HG02840 (cell line): ENCODE results near the gene ACAP2.
"Not testable (repeated sequence)": the region's sequence is repeated elsewhere in the genome, so short reads cannot be mapped to it uniquely, and the experiment has no call there.

Experiments
- ATAC-seq: cut with Tn5 transposase; IDR thresholded peaks from one replicate; pipeline ENCODE4 v1.9.1; 2021; ENCODE audit warnings: mild to moderate bottlenecking, moderate library complexity, moderate number of reproducible peaks; ENCODE audit not compliant: unreplicated experiment, low FRiP score

Gene ACAP2

DNA sequence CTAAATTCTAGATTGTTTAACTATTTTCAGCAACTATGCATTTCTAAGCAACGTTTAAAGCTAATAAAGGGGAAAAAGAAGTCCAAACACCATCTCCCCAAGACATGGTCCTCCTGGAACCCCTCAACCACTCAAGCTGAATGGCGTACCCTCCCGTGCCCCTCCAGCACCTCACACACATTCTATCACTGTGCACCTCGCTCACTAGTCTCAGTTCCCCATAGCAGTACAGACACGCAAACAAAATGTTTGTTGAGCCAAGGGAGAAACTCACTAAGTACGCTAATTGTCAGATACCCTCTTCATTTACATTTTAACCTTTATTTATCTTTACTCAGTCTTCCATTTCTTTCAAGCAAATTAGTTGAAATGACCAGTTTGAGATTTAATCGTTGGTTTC is 48.8 kb downstream of the ACAP2 start:
- ATAC-seq: no peak

DNA sequence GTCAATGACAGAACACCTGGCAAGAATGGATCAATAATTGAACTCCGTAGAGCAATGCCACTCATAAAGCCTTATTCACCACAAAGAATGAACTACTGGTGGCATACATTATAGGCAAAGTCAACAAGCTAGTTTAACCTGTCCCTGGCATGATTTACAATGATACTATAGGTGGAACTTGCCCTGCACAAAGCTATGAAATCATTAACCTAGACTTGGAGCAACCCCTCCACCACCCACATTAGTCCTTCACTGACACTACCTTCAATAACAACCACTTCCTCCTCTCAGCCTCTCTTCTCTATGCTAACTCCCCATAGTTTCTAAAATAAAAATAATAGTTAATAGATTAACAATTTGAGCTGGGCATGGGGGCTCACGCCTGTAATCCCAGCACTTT is 54.4 kb downstream of the ACAP2 start:
- ATAC-seq: no peak

- ATAC-seq: no peak
Measured at GRCh38 chr3:195386739-195387138, 56.1 kb downstream of the ACAP2 start.

DNA sequence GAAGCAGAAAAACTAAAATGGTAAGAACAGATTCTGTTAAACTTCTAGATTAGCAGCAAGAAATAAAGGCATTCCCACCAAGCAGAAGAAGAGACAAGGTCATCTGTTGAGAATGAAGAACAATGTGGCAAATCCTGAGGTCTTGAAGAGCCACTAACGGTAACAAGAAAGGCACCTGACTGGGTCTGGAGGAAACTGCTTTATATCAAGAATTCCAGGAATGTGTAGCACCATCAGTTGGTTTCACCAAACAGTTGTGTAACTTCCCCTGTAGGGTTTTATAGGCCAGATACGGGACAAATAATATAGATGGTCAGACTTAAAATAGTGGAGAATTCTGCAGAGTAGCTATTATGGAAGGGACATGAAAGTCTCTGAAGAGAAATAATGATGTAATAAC is 57.3 kb downstream of the ACAP2 start:
- no peak for ATAC-seq

DNA sequence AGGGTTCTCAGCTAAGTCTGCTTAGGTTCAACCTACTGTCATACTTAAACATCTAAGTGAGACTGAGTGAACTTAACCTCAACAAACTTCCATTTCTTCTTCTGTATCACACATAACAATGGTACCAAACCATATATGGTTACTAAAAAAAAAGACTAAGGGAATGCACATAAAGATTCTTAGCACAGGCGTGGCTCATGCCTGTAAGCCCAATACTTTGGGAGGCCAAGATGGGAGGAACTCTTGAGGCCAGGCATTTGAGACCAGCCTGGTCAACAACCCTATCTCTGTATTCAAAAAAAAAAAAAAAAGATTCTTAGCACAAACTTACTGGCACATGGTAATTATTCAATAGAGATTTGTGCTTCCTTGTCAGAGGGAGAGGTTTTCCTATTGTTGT is 57.9 kb downstream of the ACAP2 start:
- no peak for ATAC-seq

DNA sequence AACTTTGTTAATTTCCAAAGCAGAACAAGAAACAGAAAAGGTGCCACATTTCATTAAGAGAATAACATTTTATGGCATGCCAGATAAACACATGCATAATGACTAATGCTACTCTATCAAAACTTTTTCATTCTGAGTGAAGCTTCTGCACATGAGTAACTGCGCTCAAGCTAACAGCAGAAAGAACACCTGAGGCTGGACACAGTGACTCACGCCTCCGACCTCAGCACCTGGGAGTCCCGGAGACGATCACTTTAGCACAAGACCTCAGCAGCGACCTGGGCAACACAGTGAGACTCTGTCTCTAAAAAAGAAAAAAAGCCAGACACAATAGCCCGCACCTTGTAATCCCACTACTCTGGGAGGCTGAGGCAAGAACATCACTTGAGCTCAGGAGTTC is 70.6 kb downstream of the ACAP2 start:
- no peak for ATAC-seq

- ATAC-seq: no peak
Measured at GRCh38 chr3:195366200-195366925, 76.5 kb downstream of the ACAP2 start.

DNA sequence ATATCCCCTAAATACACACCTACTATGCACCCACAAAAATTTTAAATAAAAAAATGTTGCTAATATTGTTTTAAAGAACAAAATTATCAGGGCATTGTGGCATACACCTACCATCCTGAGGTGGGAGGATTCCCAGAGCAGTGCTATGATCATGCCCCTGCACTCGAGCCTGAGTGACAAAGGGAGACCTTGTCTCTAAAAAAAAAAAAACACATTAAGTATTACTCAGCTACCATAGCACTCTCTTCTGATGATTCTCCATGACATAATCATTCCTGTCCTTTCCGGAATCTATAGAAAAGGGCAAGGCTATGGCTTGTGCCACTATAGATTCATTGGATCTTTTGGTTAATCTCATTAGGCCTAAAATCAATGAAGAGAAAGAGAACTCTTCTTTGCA is 77.4 kb downstream of the ACAP2 start:
- no peak for ATAC-seq

DNA sequence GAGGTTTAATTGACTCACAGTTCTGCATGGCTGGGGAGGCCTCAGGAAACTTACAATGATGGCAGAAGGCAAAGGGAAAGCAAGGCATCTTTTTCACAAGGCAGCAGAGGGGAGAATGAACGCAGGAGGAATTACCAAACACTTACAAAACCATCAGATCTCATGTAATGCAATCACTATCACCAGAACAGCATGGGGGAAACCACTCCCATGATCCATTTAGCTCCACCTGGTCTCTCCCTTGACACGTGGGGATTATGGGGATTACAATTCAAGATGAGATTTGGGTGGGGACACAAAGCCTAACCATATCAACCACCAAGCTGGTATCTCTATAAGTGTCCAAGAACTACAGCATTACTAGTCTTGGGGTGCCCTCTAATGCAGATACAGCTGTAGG is 85.0 kb downstream of the ACAP2 start:
- ATAC-seq: not testable (repeated sequence)

DNA sequence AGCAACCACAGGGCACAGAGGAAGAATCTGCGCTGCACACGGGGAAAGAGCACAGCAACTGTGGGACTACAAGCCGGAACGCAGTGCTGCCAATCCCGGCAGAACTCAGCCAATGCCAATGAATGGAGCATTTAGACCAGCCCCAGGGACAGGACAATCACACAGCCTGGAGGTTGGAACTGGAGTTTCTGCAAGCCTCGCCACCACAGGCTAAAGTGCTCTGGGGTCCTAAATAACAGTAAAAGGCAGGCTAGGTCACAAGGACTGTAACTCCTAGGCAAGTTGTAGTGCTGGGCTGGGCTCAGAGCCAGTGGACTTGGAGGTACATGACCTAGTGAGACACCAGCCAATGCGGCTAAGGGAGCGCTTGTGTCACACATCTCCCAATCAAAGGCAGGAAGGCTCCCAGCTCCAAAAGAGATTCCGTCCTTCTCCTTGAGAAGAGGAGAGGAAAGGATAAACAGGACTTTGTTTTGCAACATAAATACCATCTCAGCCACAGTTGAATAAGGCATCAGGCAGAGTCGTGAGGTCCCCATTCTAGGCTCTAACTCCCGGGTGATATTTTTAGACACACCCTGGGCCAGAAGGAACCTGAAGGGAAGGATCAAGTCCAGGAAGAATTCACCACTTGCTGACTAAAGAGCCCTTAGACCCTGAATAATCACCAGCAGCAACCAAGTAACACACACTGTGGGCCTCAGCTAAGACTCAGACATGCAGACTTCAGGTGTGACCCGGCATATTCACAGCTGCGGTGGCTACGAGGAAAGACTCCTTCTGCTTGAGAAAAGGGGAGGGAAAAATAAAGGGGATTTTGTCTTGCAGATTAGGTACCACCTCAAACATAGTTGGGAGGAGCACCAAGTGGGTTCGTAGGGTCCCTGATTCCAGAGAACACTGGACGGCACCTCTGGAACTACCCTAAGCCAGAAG is 86.4 kb downstream of the ACAP2 start:
- no peak for ATAC-seq

GRCh38 chr3:195354009-195354408 is 88.8 kb downstream of the ACAP2 start:
- ATAC-seq: not testable (repeated sequence)

DNA sequence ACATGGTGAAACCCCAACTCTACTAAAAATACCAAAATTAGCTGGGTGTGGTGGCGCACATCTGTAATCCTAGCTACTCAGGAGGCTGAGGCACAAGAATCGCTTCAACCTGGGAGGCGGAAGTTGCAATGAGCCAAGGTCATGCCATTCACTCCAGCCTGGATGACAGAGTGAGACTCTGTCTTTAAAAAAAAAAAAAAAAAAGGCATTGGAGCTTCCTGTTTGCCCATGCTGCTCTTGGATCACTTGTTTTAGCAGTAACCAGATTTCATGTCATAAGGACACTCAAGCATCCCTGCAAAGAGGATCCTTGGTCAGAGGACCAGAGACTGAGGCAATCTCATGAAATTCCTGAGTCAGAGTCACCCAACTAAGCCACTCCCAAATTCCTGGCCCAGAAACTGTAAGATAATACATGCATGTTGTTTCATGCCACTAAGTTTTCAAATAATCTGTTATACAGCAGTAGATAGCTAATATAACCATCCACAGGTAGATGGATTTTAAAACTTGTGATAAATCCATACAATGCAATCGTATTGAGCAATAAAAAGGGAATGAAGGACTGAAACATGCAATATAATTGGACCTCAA is 89.8 kb downstream of the ACAP2 start:
- ATAC-seq: no peak

- ATAC-seq: no peak
Measured at GRCh38 chr3:195348426-195349115, 94.2 kb downstream of the ACAP2 start.

DNA sequence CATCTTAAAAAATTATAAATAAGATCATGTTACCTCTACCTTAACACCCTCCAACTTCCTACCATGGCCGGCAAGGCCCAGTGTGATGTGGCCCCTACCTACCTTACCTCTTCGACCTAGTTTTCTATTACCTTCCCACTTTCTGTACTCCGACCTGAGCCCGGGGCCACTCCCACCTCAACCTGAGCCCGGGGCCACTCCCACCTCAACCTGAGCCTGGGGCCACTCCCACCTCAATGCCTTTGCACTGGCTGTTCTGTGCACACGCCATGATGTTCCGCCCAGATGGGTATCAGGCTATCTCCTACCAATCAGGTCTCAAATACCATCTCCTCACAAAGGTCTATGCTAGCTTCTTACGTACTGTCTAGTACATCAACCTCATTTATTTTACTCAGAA is 105.1 kb downstream of the ACAP2 start:
- no peak for ATAC-seq

DNA sequence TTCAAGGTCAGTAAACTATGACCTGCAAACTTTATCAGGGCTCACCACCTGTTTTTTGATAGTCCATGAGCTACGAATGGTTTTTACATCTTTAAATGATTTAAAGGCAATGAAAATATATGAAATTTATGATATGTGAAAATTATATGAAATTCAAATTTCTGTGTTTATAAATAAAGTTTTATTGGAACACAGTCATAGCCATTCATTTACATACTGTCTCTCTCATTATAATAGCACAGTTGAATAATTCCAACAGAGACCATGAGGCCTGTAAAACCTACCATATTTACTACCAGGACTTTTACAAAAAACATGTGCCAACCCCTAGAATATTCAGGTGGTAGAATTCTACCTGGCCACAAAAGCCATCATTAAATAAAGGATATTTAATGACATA is 107.9 kb downstream of the ACAP2 start:
- no peak for ATAC-seq

DNA sequence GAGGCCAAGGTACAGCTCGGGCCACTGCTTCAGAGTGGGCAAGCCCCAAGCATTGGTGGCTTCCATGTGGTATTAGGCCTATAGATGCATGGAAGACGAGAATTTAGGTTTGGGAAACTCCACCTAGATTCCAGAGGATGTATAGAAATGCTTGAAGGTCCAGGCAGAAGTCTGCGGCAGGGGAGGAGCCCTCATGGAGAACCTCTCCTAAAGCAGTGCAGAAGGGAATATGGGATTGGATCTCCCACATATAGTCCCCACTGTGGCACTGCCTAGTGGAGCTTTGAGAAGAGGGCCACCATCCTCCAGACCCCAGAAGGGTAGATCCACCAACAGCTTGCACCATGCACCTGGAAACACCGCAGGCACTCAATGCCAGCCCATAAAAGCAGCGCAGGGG is 123.8 kb downstream of the ACAP2 start:
- ATAC-seq: no peak

DNA sequence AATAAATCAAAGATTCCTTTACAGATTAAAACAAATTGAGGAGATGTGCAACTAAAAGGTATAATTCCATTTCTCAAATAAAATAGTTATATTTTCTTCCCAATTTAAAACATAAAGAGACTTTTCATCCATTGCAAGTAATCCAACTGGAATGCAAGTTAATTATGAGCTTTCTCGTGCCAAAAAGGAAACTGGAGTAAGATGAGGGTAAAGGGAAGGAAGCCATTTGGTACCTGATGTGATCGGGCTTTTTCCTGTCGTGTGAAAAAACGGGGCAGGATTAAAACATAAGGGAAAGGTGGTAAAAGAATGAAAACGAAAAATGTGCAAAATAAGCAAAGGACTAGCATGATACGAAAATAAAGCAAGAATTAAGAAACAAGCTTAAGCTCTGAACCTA is 130.1 kb downstream of the ACAP2 start:
- no peak for ATAC-seq

- no peak for ATAC-seq
Measured at GRCh38 chr3:195307711-195308110, 135.1 kb downstream of the ACAP2 start.

DNA sequence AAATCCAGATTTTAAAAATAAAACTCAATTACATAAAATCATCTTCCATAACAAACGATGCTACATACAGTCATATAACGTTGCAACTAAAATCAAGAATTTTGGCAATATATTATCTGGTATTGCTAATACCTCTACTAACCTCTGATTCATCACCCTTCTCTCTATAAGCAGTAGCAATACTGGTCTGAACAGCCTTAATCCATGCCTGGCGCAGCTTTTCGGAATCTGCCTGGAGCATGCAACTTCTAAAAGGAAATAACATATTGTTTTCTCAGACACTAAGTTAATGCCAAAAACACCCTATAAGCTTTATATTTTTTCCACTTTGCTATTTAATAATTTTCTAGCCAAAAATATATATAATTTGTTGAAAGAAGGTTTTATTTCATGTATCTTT is 136.5 kb downstream of the ACAP2 start:
- ATAC-seq: no peak

- ATAC-seq: no peak
Measured at GRCh38 chr3:195302431-195302830, 140.4 kb downstream of the ACAP2 start.

GRCh38 chr3:195297446-195297845 is 145.4 kb downstream of the ACAP2 start:
- no peak for ATAC-seq
